PC-9 (cell line): ENCODE data around the gene APBB1IP. TPM values are rescaled to one million over a fixed set of nuclear protein-coding genes. Genes with fewer than 3 reads are reported as not detected.

Source experiments
- BruUV-seq: library from RNA; stranded (reverse); fragments of 400-500 nt; replicated peaks from 2 replicates; lab custom pipeline; 2021; lab: Mats Ljungman, UMichigan
- CTCF ChIA-PET: fragments of 300-600 bp; sonication (Branson Sonifier 250); formaldehyde crosslinking; loops from one replicate; lab custom pipeline; 2022; ENCODE audit warnings: antibody characterized with exemption; lab: Charles Lee
- POLR2A ChIA-PET: fragments of 300-600 bp; sonication (Branson Sonifier 250); formaldehyde crosslinking; loops from one replicate; lab custom pipeline; 2022; ENCODE audit warnings: antibody characterized with exemption; ENCODE audit not compliant: unreplicated experiment; lab: Charles Lee
- DNase-seq, 2 experiments: peaks; one replicate each; pipeline versions ENCODE4 v3.0.0 to v3.0.0-alpha.2; 2015 to 2022; ENCODE audit warnings: mixed read lengths in 1 of 2
- H2AFZ ChIP-seq: fragments of 200-600 bp; sonication (generic); 2 replicates; pipeline ENCODE4 v1.8.1; 2017; ENCODE audit warnings: antibody characterized with exemption
- H3F3A ChIP-seq: fragments of 200-600 bp; sonication (generic); 2 replicates; pipeline ENCODE4 v1.8.1; 2017; ENCODE audit warnings: antibody characterized with exemption, mild to moderate bottlenecking, low read depth; ENCODE audit not compliant: insufficient read depth
- H3K27ac ChIP-seq: fragments of 200-600 bp; sonication (generic); 2 replicates; pipeline ENCODE4 v1.6.1; 2016; ENCODE audit warnings: mixed run types
- H3K27me3 ChIP-seq: fragments of 200-600 bp; sonication (generic); 2 replicates; pipeline ENCODE4 v1.6.1; 2016; ENCODE audit warnings: low read depth, mixed run types; ENCODE audit not compliant: insufficient read depth
- H3K36me3 ChIP-seq: fragments of 200-600 bp; sonication (generic); 2 replicates; pipeline ENCODE4 v1.6.1; 2016; ENCODE audit warnings: low read depth, mixed run types
- H3K4me1 ChIP-seq: fragments of 200-600 bp; sonication (generic); replicated peaks from 2 replicates; pipeline ENCODE4 v1.6.1; 2016; ENCODE audit warnings: mixed run types; ENCODE audit not compliant: insufficient read depth
- H3K4me2 ChIP-seq: fragments of 200-600 bp; sonication (generic); 2 replicates; pipeline ENCODE4 v1.6.1; 2017; ENCODE audit warnings: mixed run types
- H3K4me3 ChIP-seq: fragments of 200-600 bp; sonication (generic); 2 replicates; pipeline ENCODE4 v1.6.1; 2016; ENCODE audit warnings: mixed run types
- H3K79me2 ChIP-seq: fragments of 200-600 bp; sonication (generic); 2 replicates; pipeline ENCODE4 v1.6.1; 2017; ENCODE audit warnings: low read depth, mixed run types
- H3K9me2 ChIP-seq: fragments of 200-600 bp; sonication (generic); 2 replicates; pipeline ENCODE4 v1.8.1; 2017; ENCODE audit warnings: mild to moderate bottlenecking; ENCODE audit not compliant: insufficient read depth
- H3K9me3 ChIP-seq: fragments of 200-600 bp; sonication (generic); 2 replicates; pipeline ENCODE4 v1.8.1; 2016; ENCODE audit warnings: low read depth; ENCODE audit not compliant: insufficient read depth
- H4K20me1 ChIP-seq: fragments of 200-600 bp; sonication (generic); 2 replicates; pipeline ENCODE4 v1.8.1; 2017; ENCODE audit not compliant: insufficient read depth
- CTCF ChIP-seq: fragments of 200-600 bp; sonication (generic); conservative IDR thresholded peaks from 2 replicates; pipeline ENCODE4 v1.6.1; 2017; ENCODE audit warnings: mixed run types, antibody characterized with exemption, mild to moderate bottlenecking, moderate library complexity
- EZH2 ChIP-seq: fragments of 200-600 bp; sonication (generic); IDR thresholded peaks from 2 replicates; pipeline ENCODE4 v1.8.0; 2017; ENCODE audit warnings: antibody characterized with exemption, low read depth
- intact Hi-C: fragments of 100-400 bp; cut with micrococcal nuclease; formaldehyde crosslinking; loops from one replicate; pipeline ENCODE4 v1.10.0; 2022; ENCODE audit not compliant: unreplicated experiment
- total RNA-seq: library from RNA; stranded (reverse); gene quantifications from 2 replicates; pipeline ENCODE4 v1.2.3, GENCODE V29; 2021

APBB1IP gene
- total RNA-seq, 1 experiment from 2014 or later: not detected

- ChIA-PET POLR2A (no interaction called here), CTCF (no interaction called here)
- Histone ChIP-seq H3K9me3 (no peaks in the 10 kb centered on the region), H3K9me2 (no peaks in the 10 kb centered on the region), H4K20me1 (no peaks in the 10 kb centered on the region), H3K36me3 (no peaks in the 10 kb centered on the region), H3F3A (no peaks in the 10 kb centered on the region), H3K27me3 (no peaks in the 10 kb centered on the region), H2AFZ (no peak overlapping the region), H3K4me1 (no peaks in the 10 kb centered on the region), H3K4me3 (no peak overlapping the region), H3K27ac (no peak overlapping the region), H3K79me2 (no peaks in the 10 kb centered on the region), H3K4me2 (no peak overlapping the region)
- TF ChIP-seq EZH2 (no peak), CTCF (no peak)
- no peak for DNase-seq
- no TSS peak for BruUV-seq
- intact Hi-C loops: no loop called here
Measured at GRCh38 chr10:26508016-26508415, 69.9 kb downstream of the APBB1IP start.

GRCh38 chr10:26509307-26509706 is 71.2 kb downstream of the APBB1IP start:
- intact Hi-C loops: no loop called here
- POLR2A ChIA-PET: no interaction called here
- no TSS peak for BruUV-seq

GRCh38 chr10:26513101-26513500 is 75.0 kb downstream of the APBB1IP start:
- Histone ChIP-seq H3F3A (no peaks in the 10 kb centered on the region), H3K4me1 (no peaks in the 10 kb centered on the region), H3K9me2 (no peaks in the 10 kb centered on the region), H4K20me1 (no peaks in the 10 kb centered on the region), H3K79me2 (no peaks in the 10 kb centered on the region), H3K4me3 (no peak overlapping the region), H3K27ac (no peak overlapping the region), H3K9me3 (no peaks in the 10 kb centered on the region), H3K36me3 (no peaks in the 10 kb centered on the region), H2AFZ (no peak overlapping the region), H3K4me2 (no peak overlapping the region), H3K27me3 (no peaks in the 10 kb centered on the region)
- BruUV-seq: no TSS peak
- TF ChIP-seq EZH2: no peak
- TF ChIP-seq CTCF: no peak
- ChIA-PET CTCF (no interaction called here), POLR2A (no interaction called here)
- no peak for DNase-seq
- intact Hi-C loops: no loop called here

More at GRCh38 chr10:26509307-26509706, 71.2 kb downstream of the APBB1IP start:
- H2AFZ ChIP-seq: no peak overlapping the region
- no peak for DNase-seq
- no peak overlapping the region for H3K4me2 ChIP-seq
- H3F3A ChIP-seq: no peaks in the 10 kb centered on the region
- no peaks in the 10 kb centered on the region for H3K79me2 ChIP-seq
- H3K9me2 ChIP-seq: no peaks in the 10 kb centered on the region
- no peak overlapping the region for H3K27ac ChIP-seq
- no peaks in the 10 kb centered on the region for H4K20me1 ChIP-seq
- TF ChIP-seq EZH2 (no peak), CTCF (no peak)
- H3K4me3 ChIP-seq: no peak overlapping the region
- H3K36me3 ChIP-seq: no peaks in the 10 kb centered on the region
- H3K4me1 ChIP-seq: no peaks in the 10 kb centered on the region
- CTCF ChIA-PET: no interaction called here
- no peaks in the 10 kb centered on the region for H3K27me3 ChIP-seq
- no peaks in the 10 kb centered on the region for H3K9me3 ChIP-seq
